Measurements from ENCODE around the gene TRIB2. TPM values are rescaled to one million over a fixed set of nuclear protein-coding genes. Genes with fewer than 3 reads are reported as not detected.

TRIB2 gene
- total and polyA plus RNA-seq, 2 of the 13 experiments (the other 11 are each of a cell fraction or from before 2014, with no cell fraction given): 1.1 to 2.3 TPM

DNA sequence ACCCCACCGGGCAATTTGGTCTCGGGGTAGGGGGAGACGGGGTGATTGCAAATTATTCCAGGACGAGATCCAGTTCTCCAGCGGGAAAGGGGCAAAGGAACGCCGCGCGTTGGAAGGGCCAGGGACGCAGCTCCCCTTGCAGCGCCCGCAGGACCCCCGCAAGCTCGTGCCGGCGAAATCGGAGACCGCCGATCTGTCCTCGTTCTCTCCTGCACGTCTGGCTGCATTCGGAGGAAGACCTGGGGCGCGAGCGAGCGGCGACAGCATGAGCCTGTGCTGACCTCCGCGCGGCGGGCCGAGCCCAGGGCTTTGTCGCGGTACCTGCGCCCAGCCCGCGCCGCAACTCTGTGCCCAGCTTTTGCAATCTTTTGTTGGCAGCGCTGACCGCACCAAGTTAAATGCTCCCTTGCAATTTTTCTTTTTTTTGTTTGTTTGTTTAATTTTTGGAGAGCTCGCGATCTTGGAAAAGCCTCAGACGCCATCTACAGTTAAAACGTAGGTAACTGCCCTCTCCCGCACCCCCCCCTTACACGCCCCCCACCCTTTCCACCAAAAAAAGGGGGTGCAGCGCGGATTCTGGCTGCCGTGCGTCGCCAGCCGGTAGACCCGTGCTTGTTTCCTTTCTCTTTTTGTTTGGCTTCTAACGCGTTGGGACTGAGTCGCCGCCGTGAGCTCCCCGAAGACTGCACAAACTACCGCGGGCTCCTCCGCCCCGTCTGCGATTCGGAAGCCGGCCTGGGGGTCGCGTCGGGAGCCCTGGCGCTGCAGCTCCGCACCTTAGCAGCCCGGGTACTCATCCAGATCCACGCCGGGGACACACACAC, 667 bp downstream of the TRIB2 start (continued):
- TF ChIP-seq ZNF768 (CRISPR knock-in tag; IDR thresholded peaks at IDR 0.05) (0 out of 2 replicates have a peak, but pooled peaks have one; percentile 7), ISL2 (CRISPR knock-in tag; IDR thresholded peaks at IDR 0.05) (peak; percentile 33; the same call in 1 of the 2 replicates), XRCC5 (optimal IDR thresholded peaks at IDR 0.05; ENCODE audit: low read length) (peak; percentile 13), JUNB (CRISPR knock-in tag; IDR thresholded peaks at IDR 0.05; ENCODE audit: borderline replicate concordance) (no peak), GTF3A (CRISPR knock-in tag; conservative IDR thresholded peaks at IDR 0.05) (no peak), GABPB1 (CRISPR knock-in tag; IDR thresholded peaks at IDR 0.05) (peak; percentile 22; the same call in 1 of the 2 replicates), NFYC (CRISPR knock-in tag; IDR thresholded peaks at IDR 0.05) (no peak), YEATS4 (CRISPR knock-in tag; IDR thresholded peaks at IDR 0.05; ENCODE audit: borderline replicate concordance) (peak; percentile 47; the same call in 1 of the 2 replicates), ZMYM4 (CRISPR knock-in tag; IDR thresholded peaks at IDR 0.05) (peak; percentile 46; the same call in 1 of the 2 replicates), CBX2 (IDR thresholded peaks at IDR 0.05; ENCODE audit: low read depth, low read length) (peak; percentile 90; the same call in 1 of the 2 replicates), CBX2 (CRISPR knock-in tag; IDR thresholded peaks at IDR 0.05; ENCODE audit: low read depth) (peak; percentile 98), PHF21A (CRISPR knock-in tag; IDR thresholded peaks at IDR 0.05) (0 out of 2 replicates have a peak, but pooled peaks have one; percentile 27), ZNF644 (CRISPR knock-in tag; IDR thresholded peaks at IDR 0.05; ENCODE audit: low read depth) (no peak), DR1 (CRISPR knock-in tag; IDR thresholded peaks at IDR 0.05) (0 out of 2 replicates have a peak, but pooled peaks have one; percentile 20), AGO1 (IDR thresholded peaks at IDR 0.05; ENCODE audit: low read depth, low read length, poor library complexity, severe bottlenecking) (peak; percentile 30), PITX1 (CRISPR knock-in tag; IDR thresholded peaks at IDR 0.05) (0 out of 2 replicates have a peak, but pooled peaks have one; percentile 12), ZBTB7B (CRISPR knock-in tag; IDR thresholded peaks at IDR 0.05) (peak; percentile 21), SRF (IDR thresholded peaks at IDR 0.05; ENCODE audit: low read depth, low read length) (no peak), ZNF343 (CRISPR knock-in tag; IDR thresholded peaks at IDR 0.05) (peak; percentile 38; the same call in 1 of the 2 replicates)
- TF ChIP-seq, protein P1, sequence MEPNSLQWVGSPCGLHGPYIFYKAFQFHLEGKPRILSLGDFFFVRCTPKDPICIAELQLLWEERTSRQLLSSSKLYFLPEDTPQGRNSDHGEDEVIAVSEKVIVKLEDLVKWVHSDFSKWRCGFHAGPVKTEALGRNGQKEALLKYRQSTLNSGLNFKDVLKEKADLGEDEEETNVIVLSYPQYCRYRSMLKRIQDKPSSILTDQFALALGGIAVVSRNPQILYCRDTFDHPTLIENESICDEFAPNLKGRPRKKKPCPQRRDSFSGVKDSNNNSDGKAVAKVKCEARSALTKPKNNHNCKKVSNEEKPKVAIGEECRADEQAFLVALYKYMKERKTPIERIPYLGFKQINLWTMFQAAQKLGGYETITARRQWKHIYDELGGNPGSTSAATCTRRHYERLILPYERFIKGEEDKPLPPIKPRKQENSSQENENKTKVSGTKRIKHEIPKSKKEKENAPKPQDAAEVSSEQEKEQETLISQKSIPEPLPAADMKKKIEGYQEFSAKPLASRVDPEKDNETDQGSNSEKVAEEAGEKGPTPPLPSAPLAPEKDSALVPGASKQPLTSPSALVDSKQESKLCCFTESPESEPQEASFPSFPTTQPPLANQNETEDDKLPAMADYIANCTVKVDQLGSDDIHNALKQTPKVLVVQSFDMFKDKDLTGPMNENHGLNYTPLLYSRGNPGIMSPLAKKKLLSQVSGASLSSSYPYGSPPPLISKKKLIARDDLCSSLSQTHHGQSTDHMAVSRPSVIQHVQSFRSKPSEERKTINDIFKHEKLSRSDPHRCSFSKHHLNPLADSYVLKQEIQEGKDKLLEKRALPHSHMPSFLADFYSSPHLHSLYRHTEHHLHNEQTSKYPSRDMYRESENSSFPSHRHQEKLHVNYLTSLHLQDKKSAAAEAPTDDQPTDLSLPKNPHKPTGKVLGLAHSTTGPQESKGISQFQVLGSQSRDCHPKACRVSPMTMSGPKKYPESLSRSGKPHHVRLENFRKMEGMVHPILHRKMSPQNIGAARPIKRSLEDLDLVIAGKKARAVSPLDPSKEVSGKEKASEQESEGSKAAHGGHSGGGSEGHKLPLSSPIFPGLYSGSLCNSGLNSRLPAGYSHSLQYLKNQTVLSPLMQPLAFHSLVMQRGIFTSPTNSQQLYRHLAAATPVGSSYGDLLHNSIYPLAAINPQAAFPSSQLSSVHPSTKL (CRISPR knock-in tag; IDR thresholded peaks at IDR 0.05): 0 out of 2 replicates have a peak, but pooled peaks have one; percentile 14
- TF ChIP-seq, protein P2, sequence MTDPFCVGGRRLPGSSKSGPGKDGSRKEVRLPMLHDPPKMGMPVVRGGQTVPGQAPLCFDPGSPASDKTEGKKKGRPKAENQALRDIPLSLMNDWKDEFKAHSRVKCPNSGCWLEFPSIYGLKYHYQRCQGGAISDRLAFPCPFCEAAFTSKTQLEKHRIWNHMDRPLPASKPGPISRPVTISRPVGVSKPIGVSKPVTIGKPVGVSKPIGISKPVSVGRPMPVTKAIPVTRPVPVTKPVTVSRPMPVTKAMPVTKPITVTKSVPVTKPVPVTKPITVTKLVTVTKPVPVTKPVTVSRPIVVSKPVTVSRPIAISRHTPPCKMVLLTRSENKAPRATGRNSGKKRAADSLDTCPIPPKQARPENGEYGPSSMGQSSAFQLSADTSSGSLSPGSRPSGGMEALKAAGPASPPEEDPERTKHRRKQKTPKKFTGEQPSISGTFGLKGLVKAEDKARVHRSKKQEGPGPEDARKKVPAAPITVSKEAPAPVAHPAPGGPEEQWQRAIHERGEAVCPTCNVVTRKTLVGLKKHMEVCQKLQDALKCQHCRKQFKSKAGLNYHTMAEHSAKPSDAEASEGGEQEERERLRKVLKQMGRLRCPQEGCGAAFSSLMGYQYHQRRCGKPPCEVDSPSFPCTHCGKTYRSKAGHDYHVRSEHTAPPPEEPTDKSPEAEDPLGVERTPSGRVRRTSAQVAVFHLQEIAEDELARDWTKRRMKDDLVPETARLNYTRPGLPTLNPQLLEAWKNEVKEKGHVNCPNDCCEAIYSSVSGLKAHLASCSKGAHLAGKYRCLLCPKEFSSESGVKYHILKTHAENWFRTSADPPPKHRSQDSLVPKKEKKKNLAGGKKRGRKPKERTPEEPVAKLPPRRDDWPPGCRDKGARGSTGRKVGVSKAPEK (CRISPR knock-in tag; IDR thresholded peaks at IDR 0.05; ENCODE audit: borderline replicate concordance): peak; percentile 52; the same call in 1 of the 2 replicates
- TF ChIP-seq, protein P3, sequence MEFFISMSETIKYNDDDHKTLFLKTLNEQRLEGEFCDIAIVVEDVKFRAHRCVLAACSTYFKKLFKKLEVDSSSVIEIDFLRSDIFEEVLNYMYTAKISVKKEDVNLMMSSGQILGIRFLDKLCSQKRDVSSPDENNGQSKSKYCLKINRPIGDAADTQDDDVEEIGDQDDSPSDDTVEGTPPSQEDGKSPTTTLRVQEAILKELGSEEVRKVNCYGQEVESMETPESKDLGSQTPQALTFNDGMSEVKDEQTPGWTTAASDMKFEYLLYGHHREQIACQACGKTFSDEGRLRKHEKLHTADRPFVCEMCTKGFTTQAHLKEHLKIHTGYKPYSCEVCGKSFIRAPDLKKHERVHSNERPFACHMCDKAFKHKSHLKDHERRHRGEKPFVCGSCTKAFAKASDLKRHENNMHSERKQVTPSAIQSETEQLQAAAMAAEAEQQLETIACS (CRISPR knock-in tag; IDR thresholded peaks at IDR 0.05): peak; percentile 26; the same call in 1 of the 2 replicates
